H1 (cell line): Measurements from ENCODE around the gene HOXD10. TPM values are rescaled to one million over a fixed set of nuclear protein-coding genes. Genes with fewer than 3 reads are reported as not detected.

Source experiments
- BCL11A ChIP-seq, 2 experiments: IDR thresholded peaks; one replicate each; pipeline ENCODE4 v1.6.1; 2011; ENCODE audit warnings: low read depth in 2 of 2, low read length in 2 of 2, mild to moderate bottlenecking in 2 of 2
- HDAC6 ChIP-seq: IDR thresholded peaks from one replicate; pipeline ENCODE4 v1.7.1; 2012; ENCODE audit warnings: low read depth, mild to moderate bottlenecking, inconsistent platforms, low read length, moderate library complexity
- SP1 ChIP-seq: IDR thresholded peaks from 2 replicates; pipeline ENCODE4 v1.6.1; 2011; ENCODE audit warnings: low read depth, low read length
- polyA plus RNA-seq, 7 experiments: library from polyadenylated mRNA; depleted of rRNA in 3 of 7; stranded (reverse) in 5 of 7; unstranded in 2 of 7; fragments of >200 nt in 5 of 7; fragments of 200-250 nt in 2 of 7; gene quantifications; 1 replicate in 5 of 7; 2 replicates in 1 of 7; 4 replicates in 1 of 7; pipeline versions ENCODE4 v1.2.1 to v1.2.3, GENCODE V29; 2011 to 2013; ENCODE audit warnings: missing spikeins in 2 of 7, mixed read lengths in 2 of 7
- total RNA-seq: library from RNA; stranded (reverse); fragmentation: NEBNext Ultra II Directional; extraction: Animal tissue kit (Norgen Biotek cat#: 25700); gene quantifications from 2 replicates; pipeline ENCODE4 v1.2.1, GENCODE V29; 2021
- TF ChIP-seq, protein P1 (sequence below): fragments of 300-600 bp; sonication (generic); IDR thresholded peaks from 2 replicates; pipeline ENCODE4 v1.7.1; 2012; ENCODE audit warnings: low read length, moderate library complexity, mild to moderate bottlenecking, inconsistent platforms; ENCODE audit not compliant: insufficient replicate concordance

HOXD10 gene
- total and polyA plus RNA-seq, 2 of the 8 experiments (the other 6 are each of a cell fraction or from before 2014, with no cell fraction given): not detected

- TF ChIP-seq, protein P1, sequence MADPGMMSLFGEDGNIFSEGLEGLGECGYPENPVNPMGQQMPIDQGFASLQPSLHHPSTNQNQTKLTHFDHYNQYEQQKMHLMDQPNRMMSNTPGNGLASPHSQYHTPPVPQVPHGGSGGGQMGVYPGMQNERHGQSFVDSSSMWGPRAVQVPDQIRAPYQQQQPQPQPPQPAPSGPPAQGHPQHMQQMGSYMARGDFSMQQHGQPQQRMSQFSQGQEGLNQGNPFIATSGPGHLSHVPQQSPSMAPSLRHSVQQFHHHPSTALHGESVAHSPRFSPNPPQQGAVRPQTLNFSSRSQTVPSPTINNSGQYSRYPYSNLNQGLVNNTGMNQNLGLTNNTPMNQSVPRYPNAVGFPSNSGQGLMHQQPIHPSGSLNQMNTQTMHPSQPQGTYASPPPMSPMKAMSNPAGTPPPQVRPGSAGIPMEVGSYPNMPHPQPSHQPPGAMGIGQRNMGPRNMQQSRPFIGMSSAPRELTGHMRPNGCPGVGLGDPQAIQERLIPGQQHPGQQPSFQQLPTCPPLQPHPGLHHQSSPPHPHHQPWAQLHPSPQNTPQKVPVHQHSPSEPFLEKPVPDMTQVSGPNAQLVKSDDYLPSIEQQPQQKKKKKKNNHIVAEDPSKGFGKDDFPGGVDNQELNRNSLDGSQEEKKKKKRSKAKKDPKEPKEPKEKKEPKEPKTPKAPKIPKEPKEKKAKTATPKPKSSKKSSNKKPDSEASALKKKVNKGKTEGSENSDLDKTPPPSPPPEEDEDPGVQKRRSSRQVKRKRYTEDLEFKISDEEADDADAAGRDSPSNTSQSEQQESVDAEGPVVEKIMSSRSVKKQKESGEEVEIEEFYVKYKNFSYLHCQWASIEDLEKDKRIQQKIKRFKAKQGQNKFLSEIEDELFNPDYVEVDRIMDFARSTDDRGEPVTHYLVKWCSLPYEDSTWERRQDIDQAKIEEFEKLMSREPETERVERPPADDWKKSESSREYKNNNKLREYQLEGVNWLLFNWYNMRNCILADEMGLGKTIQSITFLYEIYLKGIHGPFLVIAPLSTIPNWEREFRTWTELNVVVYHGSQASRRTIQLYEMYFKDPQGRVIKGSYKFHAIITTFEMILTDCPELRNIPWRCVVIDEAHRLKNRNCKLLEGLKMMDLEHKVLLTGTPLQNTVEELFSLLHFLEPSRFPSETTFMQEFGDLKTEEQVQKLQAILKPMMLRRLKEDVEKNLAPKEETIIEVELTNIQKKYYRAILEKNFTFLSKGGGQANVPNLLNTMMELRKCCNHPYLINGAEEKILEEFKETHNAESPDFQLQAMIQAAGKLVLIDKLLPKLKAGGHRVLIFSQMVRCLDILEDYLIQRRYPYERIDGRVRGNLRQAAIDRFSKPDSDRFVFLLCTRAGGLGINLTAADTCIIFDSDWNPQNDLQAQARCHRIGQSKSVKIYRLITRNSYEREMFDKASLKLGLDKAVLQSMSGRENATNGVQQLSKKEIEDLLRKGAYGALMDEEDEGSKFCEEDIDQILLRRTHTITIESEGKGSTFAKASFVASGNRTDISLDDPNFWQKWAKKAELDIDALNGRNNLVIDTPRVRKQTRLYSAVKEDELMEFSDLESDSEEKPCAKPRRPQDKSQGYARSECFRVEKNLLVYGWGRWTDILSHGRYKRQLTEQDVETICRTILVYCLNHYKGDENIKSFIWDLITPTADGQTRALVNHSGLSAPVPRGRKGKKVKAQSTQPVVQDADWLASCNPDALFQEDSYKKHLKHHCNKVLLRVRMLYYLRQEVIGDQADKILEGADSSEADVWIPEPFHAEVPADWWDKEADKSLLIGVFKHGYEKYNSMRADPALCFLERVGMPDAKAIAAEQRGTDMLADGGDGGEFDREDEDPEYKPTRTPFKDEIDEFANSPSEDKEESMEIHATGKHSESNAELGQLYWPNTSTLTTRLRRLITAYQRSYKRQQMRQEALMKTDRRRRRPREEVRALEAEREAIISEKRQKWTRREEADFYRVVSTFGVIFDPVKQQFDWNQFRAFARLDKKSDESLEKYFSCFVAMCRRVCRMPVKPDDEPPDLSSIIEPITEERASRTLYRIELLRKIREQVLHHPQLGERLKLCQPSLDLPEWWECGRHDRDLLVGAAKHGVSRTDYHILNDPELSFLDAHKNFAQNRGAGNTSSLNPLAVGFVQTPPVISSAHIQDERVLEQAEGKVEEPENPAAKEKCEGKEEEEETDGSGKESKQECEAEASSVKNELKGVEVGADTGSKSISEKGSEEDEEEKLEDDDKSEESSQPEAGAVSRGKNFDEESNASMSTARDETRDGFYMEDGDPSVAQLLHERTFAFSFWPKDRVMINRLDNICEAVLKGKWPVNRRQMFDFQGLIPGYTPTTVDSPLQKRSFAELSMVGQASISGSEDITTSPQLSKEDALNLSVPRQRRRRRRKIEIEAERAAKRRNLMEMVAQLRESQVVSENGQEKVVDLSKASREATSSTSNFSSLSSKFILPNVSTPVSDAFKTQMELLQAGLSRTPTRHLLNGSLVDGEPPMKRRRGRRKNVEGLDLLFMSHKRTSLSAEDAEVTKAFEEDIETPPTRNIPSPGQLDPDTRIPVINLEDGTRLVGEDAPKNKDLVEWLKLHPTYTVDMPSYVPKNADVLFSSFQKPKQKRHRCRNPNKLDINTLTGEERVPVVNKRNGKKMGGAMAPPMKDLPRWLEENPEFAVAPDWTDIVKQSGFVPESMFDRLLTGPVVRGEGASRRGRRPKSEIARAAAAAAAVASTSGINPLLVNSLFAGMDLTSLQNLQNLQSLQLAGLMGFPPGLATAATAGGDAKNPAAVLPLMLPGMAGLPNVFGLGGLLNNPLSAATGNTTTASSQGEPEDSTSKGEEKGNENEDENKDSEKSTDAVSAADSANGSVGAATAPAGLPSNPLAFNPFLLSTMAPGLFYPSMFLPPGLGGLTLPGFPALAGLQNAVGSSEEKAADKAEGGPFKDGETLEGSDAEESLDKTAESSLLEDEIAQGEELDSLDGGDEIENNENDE: peak; percentile 56
- TF ChIP-seq HDAC6 (no peak), SP1 (peak; percentile 75), BCL11A (IDR thresholded peaks at IDR 0.05; ENCODE audit: low read depth in 2 of 2, low read length in 2 of 2) (no peak)
Observed at GRCh38 chr2:176096986-176097819, 19.4 kb upstream of the HOXD10 start (continued).
